HL-60 (cell line): ENCODE measurements around the gene HARBI1.

Experiments used
- DNase-seq, 2 experiments: peaks; one replicate each; pipeline ENCODE4 v3.0.0-alpha.2; 2010 to 2020; ENCODE audit warnings: low read depth in 1 of 2, low spot score in 1 of 2
- H3K27ac ChIP-seq: fragments of 250-450 bp; sonication (Bioruptor Pico); replicated peaks from 2 replicates; pipeline ENCODE4 v1.5.1; 2020; ENCODE audit warnings: mild to moderate bottlenecking, moderate library complexity
- H3K27me3 ChIP-seq: fragments of 250-450 bp; sonication (Bioruptor Pico); 2 replicates; pipeline ENCODE4 v1.5.1; 2021; ENCODE audit warnings: mild to moderate bottlenecking, moderate library complexity; ENCODE audit not compliant: insufficient read depth, poor library complexity, severe bottlenecking
- H3K4me3 ChIP-seq: replicated peaks from 2 replicates; pipeline ENCODE4 v1.5.1; 2011; ENCODE audit warnings: mild to moderate bottlenecking, control low read depth, low read length; ENCODE audit not compliant: insufficient read depth
- CTCF ChIP-seq: IDR thresholded peaks from one replicate; pipeline ENCODE4 v1.5.1; 2011; ENCODE audit warnings: low read length, control low read depth, inconsistent platforms; ENCODE audit not compliant: insufficient read depth
- GABPA ChIP-seq: IDR thresholded peaks from 2 replicates; pipeline ENCODE4 v1.6.1; 2012; ENCODE audit warnings: low read depth
- POLR2AphosphoS5 ChIP-seq: IDR thresholded peaks from 2 replicates; pipeline ENCODE4 v1.6.1; 2012; ENCODE audit warnings: low read depth
- SPI1 ChIP-seq: IDR thresholded peaks from 2 replicates; pipeline ENCODE4 v1.6.1; 2012; ENCODE audit warnings: low read depth, mild to moderate bottlenecking, borderline replicate concordance
- TF ChIP-seq, protein P1 (sequence below): IDR thresholded peaks from 2 replicates; pipeline ENCODE4 v1.6.1; 2012; ENCODE audit warnings: low read depth; ENCODE audit not compliant: insufficient replicate concordance

HARBI1 gene

DNA sequence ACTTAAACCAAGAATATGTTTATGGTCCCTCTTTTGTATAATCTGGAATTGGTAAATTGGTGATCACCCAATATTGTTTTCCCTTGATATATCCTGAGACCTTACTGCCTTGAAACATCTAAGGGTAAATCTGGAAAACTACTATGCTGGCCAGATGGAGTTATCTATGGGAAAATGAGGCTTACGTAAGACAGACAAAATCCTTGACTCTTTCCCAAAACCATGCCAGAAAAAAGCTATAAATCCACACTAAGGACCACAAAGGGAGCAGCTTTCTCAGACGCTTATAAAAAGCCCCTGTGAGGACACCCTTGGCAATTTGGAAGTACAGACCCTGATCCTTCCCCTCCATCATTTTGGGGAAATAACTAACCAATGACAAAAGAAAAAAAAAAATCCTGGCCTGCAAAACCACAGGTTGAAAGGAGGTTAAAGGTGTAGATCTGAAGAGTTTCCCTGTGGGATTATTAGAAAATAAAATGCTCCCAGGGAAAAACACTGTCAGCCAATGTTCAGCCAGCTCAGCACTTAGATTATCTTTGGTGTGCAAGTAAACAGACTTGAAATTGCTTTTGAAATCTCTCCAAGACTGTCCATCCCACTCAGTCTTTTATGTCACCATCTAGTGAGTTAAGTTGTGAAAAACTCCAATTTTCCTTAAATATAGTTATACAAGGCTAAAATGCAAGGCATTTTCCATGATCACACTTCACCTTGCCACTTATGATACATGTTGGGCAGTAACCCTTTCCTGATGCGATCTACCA, 16.6 kb downstream of the HARBI1 start:
- DNase-seq: no peak
- H3K27ac ChIP-seq: no peak overlapping the region
- no peak overlapping the region for H3K4me3 ChIP-seq
- TF ChIP-seq CTCF (no peak), POLR2AphosphoS5 (no peak), GABPA (no peak), SPI1 (no peak)
- TF ChIP-seq, protein P1, sequence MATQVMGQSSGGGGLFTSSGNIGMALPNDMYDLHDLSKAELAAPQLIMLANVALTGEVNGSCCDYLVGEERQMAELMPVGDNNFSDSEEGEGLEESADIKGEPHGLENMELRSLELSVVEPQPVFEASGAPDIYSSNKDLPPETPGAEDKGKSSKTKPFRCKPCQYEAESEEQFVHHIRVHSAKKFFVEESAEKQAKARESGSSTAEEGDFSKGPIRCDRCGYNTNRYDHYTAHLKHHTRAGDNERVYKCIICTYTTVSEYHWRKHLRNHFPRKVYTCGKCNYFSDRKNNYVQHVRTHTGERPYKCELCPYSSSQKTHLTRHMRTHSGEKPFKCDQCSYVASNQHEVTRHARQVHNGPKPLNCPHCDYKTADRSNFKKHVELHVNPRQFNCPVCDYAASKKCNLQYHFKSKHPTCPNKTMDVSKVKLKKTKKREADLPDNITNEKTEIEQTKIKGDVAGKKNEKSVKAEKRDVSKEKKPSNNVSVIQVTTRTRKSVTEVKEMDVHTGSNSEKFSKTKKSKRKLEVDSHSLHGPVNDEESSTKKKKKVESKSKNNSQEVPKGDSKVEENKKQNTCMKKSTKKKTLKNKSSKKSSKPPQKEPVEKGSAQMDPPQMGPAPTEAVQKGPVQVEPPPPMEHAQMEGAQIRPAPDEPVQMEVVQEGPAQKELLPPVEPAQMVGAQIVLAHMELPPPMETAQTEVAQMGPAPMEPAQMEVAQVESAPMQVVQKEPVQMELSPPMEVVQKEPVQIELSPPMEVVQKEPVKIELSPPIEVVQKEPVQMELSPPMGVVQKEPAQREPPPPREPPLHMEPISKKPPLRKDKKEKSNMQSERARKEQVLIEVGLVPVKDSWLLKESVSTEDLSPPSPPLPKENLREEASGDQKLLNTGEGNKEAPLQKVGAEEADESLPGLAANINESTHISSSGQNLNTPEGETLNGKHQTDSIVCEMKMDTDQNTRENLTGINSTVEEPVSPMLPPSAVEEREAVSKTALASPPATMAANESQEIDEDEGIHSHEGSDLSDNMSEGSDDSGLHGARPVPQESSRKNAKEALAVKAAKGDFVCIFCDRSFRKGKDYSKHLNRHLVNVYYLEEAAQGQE: no peak
- no peaks in the 10 kb centered on the region for H3K27me3 ChIP-seq

GRCh38 chr11:46599340-46600193, 17.5 kb downstream of the HARBI1 start:
- H3K4me3 ChIP-seq: no peak overlapping the region
- TF ChIP-seq GABPA (no peak), SPI1 (no peak), POLR2AphosphoS5 (no peak), CTCF (no peak)
- TF ChIP-seq, protein P1: no peak
- H3K27me3 ChIP-seq: no peaks in the 10 kb centered on the region
- no peak overlapping the region for H3K27ac ChIP-seq
- DNase-seq: no peak

DNA sequence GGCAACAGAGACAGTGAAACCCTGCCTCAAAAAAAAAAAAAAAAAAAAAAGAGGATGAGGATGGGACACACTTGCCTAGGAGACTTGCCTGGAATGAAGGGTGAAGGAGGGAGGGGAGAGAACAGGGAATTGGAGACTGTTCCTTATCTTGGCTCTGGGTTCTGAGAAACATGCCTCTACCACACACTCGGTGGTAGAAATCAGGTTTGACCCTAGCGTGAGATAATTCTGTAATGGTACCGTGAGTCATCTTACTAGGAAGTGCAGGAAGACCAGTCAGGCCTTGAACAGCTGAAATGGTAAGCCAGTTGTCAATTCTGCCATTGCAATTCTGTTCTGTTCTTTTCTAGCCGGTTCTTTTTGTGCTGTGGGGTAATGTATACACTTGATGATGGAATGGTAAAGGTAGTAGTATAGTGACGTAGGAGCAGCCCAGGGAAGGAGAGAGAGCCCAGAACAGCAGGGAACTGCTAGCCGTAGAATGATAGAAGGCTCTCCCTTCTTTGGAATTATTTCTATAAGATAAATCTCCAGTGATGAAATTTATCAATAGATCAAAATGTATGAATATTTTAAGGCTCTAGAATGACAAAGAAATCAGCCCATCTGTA, 19.3 kb downstream of the HARBI1 start:
- Histone ChIP-seq H3K27me3 (no peaks in the 10 kb centered on the region), H3K27ac (no peak overlapping the region), H3K4me3 (no peak overlapping the region)
- TF ChIP-seq POLR2AphosphoS5 (no peak), SPI1 (no peak), CTCF (no peak), GABPA (no peak)
- TF ChIP-seq, protein P1: no peak
- DNase-seq: no peak
